ENCODE results near the gene FILIP1L.

DNA sequence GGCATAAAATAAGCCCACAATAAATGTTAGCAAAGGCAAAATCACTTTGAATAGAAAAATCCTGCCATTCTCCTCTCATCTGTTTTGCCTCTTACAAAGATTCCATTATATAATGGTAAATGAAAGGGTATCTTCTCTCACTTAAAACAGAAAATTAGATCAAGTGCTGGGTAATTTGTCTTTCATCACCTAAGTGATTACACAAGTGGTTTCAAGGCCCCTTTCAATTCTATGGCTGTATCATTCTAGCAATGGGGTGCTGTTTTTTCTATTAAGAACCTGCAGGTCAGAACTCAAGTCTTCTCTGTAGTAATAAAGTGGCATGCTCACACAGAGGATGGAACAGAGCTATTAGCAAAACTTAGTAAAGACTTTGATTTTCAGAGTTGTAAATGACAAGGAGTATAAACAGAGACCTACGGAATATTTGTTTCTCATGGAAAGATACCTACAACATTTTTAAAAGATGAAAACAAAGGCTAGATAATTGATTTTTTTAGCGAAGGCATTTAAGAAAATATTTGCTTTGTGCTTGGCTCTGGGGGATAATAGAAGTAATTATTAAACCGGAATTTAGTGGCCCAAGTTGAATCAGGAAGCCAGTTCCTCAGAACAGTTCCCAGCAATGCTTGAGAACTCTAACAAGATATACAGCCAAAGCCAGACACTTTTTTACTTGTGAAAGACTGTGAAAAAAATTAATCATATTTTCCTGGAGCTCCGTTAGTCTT lies 159.2 kb downstream of the FILIP1L start:
- TF ChIP-seq, protein P1, sequence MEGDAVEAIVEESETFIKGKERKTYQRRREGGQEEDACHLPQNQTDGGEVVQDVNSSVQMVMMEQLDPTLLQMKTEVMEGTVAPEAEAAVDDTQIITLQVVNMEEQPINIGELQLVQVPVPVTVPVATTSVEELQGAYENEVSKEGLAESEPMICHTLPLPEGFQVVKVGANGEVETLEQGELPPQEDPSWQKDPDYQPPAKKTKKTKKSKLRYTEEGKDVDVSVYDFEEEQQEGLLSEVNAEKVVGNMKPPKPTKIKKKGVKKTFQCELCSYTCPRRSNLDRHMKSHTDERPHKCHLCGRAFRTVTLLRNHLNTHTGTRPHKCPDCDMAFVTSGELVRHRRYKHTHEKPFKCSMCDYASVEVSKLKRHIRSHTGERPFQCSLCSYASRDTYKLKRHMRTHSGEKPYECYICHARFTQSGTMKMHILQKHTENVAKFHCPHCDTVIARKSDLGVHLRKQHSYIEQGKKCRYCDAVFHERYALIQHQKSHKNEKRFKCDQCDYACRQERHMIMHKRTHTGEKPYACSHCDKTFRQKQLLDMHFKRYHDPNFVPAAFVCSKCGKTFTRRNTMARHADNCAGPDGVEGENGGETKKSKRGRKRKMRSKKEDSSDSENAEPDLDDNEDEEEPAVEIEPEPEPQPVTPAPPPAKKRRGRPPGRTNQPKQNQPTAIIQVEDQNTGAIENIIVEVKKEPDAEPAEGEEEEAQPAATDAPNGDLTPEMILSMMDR (IDR thresholded peaks at IDR 0.05) = no peak
- TF ChIP-seq POLR2A (IDR thresholded peaks at IDR 0.05) = no peak

Measured in breast epithelium (tissue), 3 donors.